Keratinocyte (primary cell): ENCODE measurements around the gene CFAP77. TPM values are rescaled to one million over a fixed set of nuclear protein-coding genes. Genes with fewer than 3 reads are reported as not detected.

Experiments used
- DNase-seq: peaks from one replicate; pipeline ENCODE4 v3.0.0-alpha.2; 2011; ENCODE audit warnings: low read depth, missing footprints, low spot score
- FAIRE-seq: peaks from 2 replicates; lab custom pipeline; 2011; peaks lifted over from hg19 to GRCh38; lab: Jason Lieb, UNC
- H2AFZ ChIP-seq: 2 replicates; pipeline ENCODE4 v1.6.0; 2012; ENCODE audit warnings: low read length, control low read depth, inconsistent platforms; ENCODE audit not compliant: control insufficient read depth
- H3K27ac ChIP-seq: 2 replicates; pipeline ENCODE4 v1.5.1; 2011; ENCODE audit warnings: low read length; ENCODE audit not compliant: control insufficient read depth, insufficient read depth
- H3K27me3 ChIP-seq: 3 replicates; pipeline ENCODE4 v1.6.0; 2011; ENCODE audit warnings: low read length; ENCODE audit not compliant: control insufficient read depth, insufficient read depth; ENCODE audit errors: extremely low read depth
- H3K36me3 ChIP-seq, 2 experiments: 2 replicates in 1 of 2; 3 replicates in 1 of 2; pipeline ENCODE4 v1.5.1; 2011; ENCODE audit warnings: low read length in 2 of 2, mild to moderate bottlenecking in 1 of 2; ENCODE audit not compliant: control insufficient read depth in 2 of 2, insufficient read depth in 2 of 2; ENCODE audit errors: extremely low read depth in 1 of 2
- H3K4me1 ChIP-seq: 3 replicates; pipeline ENCODE4 v1.5.1; 2011; ENCODE audit warnings: low read length; ENCODE audit not compliant: control insufficient read depth, insufficient read depth; ENCODE audit errors: extremely low read depth
- H3K4me2 ChIP-seq: 3 replicates; pipeline ENCODE4 v1.6.0; 2011; ENCODE audit warnings: low read depth, low read length; ENCODE audit not compliant: control insufficient read depth, insufficient read depth; ENCODE audit errors: extremely low read depth
- H3K4me3 ChIP-seq, 3 experiments: fragments of 200-600 bp in 1 of 3; sonication (generic) in 1 of 3; 2 replicates in 2 of 3; 3 replicates in 1 of 3; pipeline ENCODE4 v1.5.1; 2011 to 2016; ENCODE audit warnings: low read length in 3 of 3, mild to moderate bottlenecking in 3 of 3, control low read depth in 2 of 3, inconsistent platforms in 1 of 3, low read depth in 1 of 3, mixed read lengths in 1 of 3, mixed run types in 1 of 3, moderate library complexity in 1 of 3; ENCODE audit not compliant: control insufficient read depth in 2 of 3, insufficient read depth in 2 of 3; ENCODE audit errors: extremely low read depth in 1 of 3
- H3K79me2 ChIP-seq: 2 replicates; pipeline ENCODE4 v1.6.0; 2012; ENCODE audit warnings: low read length; ENCODE audit not compliant: control insufficient read depth, insufficient read depth
- H3K9ac ChIP-seq: 3 replicates; pipeline ENCODE4 v1.6.0; 2011; ENCODE audit warnings: low read length; ENCODE audit not compliant: control insufficient read depth, insufficient read depth; ENCODE audit errors: extremely low read depth
- H3K9me1 ChIP-seq: 3 replicates; pipeline ENCODE4 v1.6.0; 2011; ENCODE audit warnings: low read length; ENCODE audit not compliant: control insufficient read depth, insufficient read depth; ENCODE audit errors: extremely low read depth
- H3K9me3 ChIP-seq: 2 replicates; pipeline ENCODE4 v1.5.1; 2012; ENCODE audit warnings: low read depth, low read length; ENCODE audit not compliant: control insufficient read depth
- H4K20me1 ChIP-seq: 3 replicates; pipeline ENCODE4 v1.6.0; 2011; ENCODE audit warnings: low read length; ENCODE audit not compliant: control insufficient read depth, insufficient read depth; ENCODE audit errors: extremely low read depth
- CTCF ChIP-seq, 3 experiments: IDR thresholded peaks in 1 of 3; conservative IDR thresholded peaks in 1 of 3; optimal IDR thresholded peaks in 1 of 3; 2 replicates in 2 of 3; 3 replicates in 1 of 3; pipeline versions ENCODE3 to v1.5.1; 2011; ENCODE audit warnings: low read length in 3 of 3, mild to moderate bottlenecking in 3 of 3, moderate library complexity in 2 of 3, control low read depth in 1 of 3, inconsistent platforms in 1 of 3; ENCODE audit not compliant: insufficient read depth in 2 of 3; ENCODE audit errors: extremely low read depth in 1 of 3
- EZH2 ChIP-seq: IDR thresholded peaks from one replicate; pipeline ENCODE4 v1.6.1; 2012; ENCODE audit warnings: inconsistent platforms, mild to moderate bottlenecking, low read length, moderate library complexity
- dilution Hi-C: fragments of 300-500 bp; cut with MboI; formaldehyde crosslinking; loops from one replicate; pipeline ENCODE4 v1.7.0; 2020; ENCODE audit warnings: low sequenced_read_pairs; ENCODE audit not compliant: extremely low pct_ligation_motif_present
- polyA plus RNA-seq, 5 experiments: library from polyadenylated mRNA; depleted of rRNA in 3 of 5; stranded (reverse) in 3 of 5; stranded (forward) in 1 of 5; unstranded in 1 of 5; fragments of >200 nt; gene quantifications; 1 replicate in 1 of 5; 2 replicates in 3 of 5; 3 replicates in 1 of 5; pipeline versions ENCODE4 v1.2.1 to v1.2.3, GENCODE V29; 2011 to 2012; ENCODE audit warnings: missing spikeins in 2 of 5, low read depth in 1 of 5, low replicate concordance in 1 of 5

The CFAP77 gene
- polyA plus RNA-seq, 1 donor (not counting 4 experiments of a cell fraction or from before 2014, with no cell fraction given) = not detected

GRCh38 chr9:132543960-132544359, 133.9 kb downstream of the CFAP77 start:
- H3K9ac ChIP-seq = no peak overlapping the region
- no peaks in the 10 kb centered on the region for H3K4me1 ChIP-seq
- H3K27me3 ChIP-seq = peaks cover 20% of the 10 kb centered on the region
- H3K4me3 ChIP-seq = no peak overlapping the region
- H3K9me1 ChIP-seq = no peaks in the 10 kb centered on the region
- no peak overlapping the region for H3K27ac ChIP-seq
- H4K20me1 ChIP-seq = no peaks in the 10 kb centered on the region
- DNase-seq = no peak
- no peak overlapping the region for H3K4me2 ChIP-seq
- no peaks in the 10 kb centered on the region for H3K36me3 ChIP-seq
- H3K9me3 ChIP-seq = no peaks in the 10 kb centered on the region
- no peak overlapping the region for H2AFZ ChIP-seq
- no peak for FAIRE-seq
- dilution Hi-C loops = no loop called here
- H3K79me2 ChIP-seq = no peaks in the 10 kb centered on the region
- TF ChIP-seq CTCF (optimal IDR thresholded peaks at IDR 0.05 in 1 of 3, IDR thresholded peaks at IDR 0.05 in 1 of 3, conservative IDR thresholded peaks at IDR 0.05 in 1 of 3; ENCODE audit: extremely low read depth in 1 of 3, insufficient read depth in 2 of 3, low read length in 3 of 3) = no peak
- no peak for TF ChIP-seq EZH2

GRCh38 chr9:132545578-132545977, 135.6 kb downstream of the CFAP77 start:
- H4K20me1 ChIP-seq = no peaks in the 10 kb centered on the region
- peaks cover 20% of the 10 kb centered on the region for H3K27me3 ChIP-seq
- H3K79me2 ChIP-seq = no peaks in the 10 kb centered on the region
- no peak overlapping the region for H3K9ac ChIP-seq
- no peak overlapping the region for H3K27ac ChIP-seq
- H3K9me3 ChIP-seq = no peaks in the 10 kb centered on the region
- no peak for TF ChIP-seq EZH2
- no peak for TF ChIP-seq CTCF (optimal IDR thresholded peaks at IDR 0.05 in 1 of 3, IDR thresholded peaks at IDR 0.05 in 1 of 3, conservative IDR thresholded peaks at IDR 0.05 in 1 of 3; ENCODE audit: extremely low read depth in 1 of 3, insufficient read depth in 2 of 3, low read length in 3 of 3)
- H3K9me1 ChIP-seq = no peaks in the 10 kb centered on the region
- DNase-seq (no peak), FAIRE-seq (no peak)
- no peak overlapping the region for H3K4me3 ChIP-seq
- no peaks in the 10 kb centered on the region for H3K4me1 ChIP-seq
- no peak overlapping the region for H2AFZ ChIP-seq
- dilution Hi-C loops = no loop called here
- no peaks in the 10 kb centered on the region for H3K36me3 ChIP-seq
- H3K4me2 ChIP-seq = no peak overlapping the region
